KOPT-K1 (cell line): ENCODE results near the gene ABCC6.
"Not testable (repeated sequence)": the region's sequence is repeated elsewhere in the genome, so short reads cannot be mapped to it uniquely, and the experiment has no call there.

Experiments
- H3K27ac ChIP-seq: fragments of 200-600 bp; sonication (generic); 2 replicates; pipeline ENCODE4 v1.5.1; 2016; ENCODE audit warnings: antibody characterized with exemption, mild to moderate bottlenecking, low read depth, low read length; ENCODE audit not compliant: poor library complexity, severe bottlenecking
- H3K36me3 ChIP-seq: fragments of 200-600 bp; sonication (generic); 2 replicates; pipeline ENCODE4 v1.5.1; 2017; ENCODE audit warnings: antibody characterized with exemption, mild to moderate bottlenecking, low read length, moderate library complexity; ENCODE audit not compliant: insufficient read depth
- H3K9me3 ChIP-seq: fragments of 200-600 bp; sonication (generic); 2 replicates; pipeline ENCODE4 v1.5.1; 2017; ENCODE audit warnings: antibody characterized with exemption, low read length, mild to moderate bottlenecking; ENCODE audit not compliant: insufficient read depth, poor library complexity, severe bottlenecking

ABCC6 gene

GRCh38 chr16:16163571-16163970, 59.7 kb downstream of the ABCC6 start:
- Histone ChIP-seq H3K27ac (no peak overlapping the region), H3K36me3 (no peaks in the 10 kb centered on the region), H3K9me3 (peaks cover 31% of the 10 kb centered on the region)

GRCh38 chr16:16163109-16163508, 60.2 kb downstream of the ABCC6 start:
- Histone ChIP-seq H3K9me3 (peaks cover 36% of the 10 kb centered on the region), H3K36me3 (no peaks in the 10 kb centered on the region), H3K27ac (no peak overlapping the region)

GRCh38 chr16:16162591-16162990, 60.7 kb downstream of the ABCC6 start:
- Histone ChIP-seq H3K36me3 (no peaks in the 10 kb centered on the region), H3K9me3 (peaks cover 41% of the 10 kb centered on the region), H3K27ac (no peak overlapping the region)

- not testable (repeated sequence) for H3K36me3 ChIP-seq, H3K27ac ChIP-seq
- peaks cover 48% of the 10 kb centered on the region for H3K9me3 ChIP-seq
Measured at GRCh38 chr16:16161840-16162239, 61.5 kb downstream of the ABCC6 start.

- H3K9me3 ChIP-seq, result peaks cover 48% of the 10 kb centered on the region
Measured at GRCh38 chr16:16161319-16161718, 62.0 kb downstream of the ABCC6 start.

GRCh38 chr16:16159662-16160061, 63.6 kb downstream of the ABCC6 start:
- Histone ChIP-seq H3K27ac (no peak overlapping the region), H3K36me3 (no peaks in the 10 kb centered on the region), H3K9me3 (peaks cover 48% of the 10 kb centered on the region)

More at GRCh38 chr16:16161319-16161718, 62.0 kb downstream of the ABCC6 start:
- Histone ChIP-seq H3K36me3 (no peaks in the 10 kb centered on the region), H3K27ac (no peak overlapping the region)

- Histone ChIP-seq H3K36me3 (no peaks in the 10 kb centered on the region), H3K27ac (no peak overlapping the region), H3K9me3 (peaks cover 48% of the 10 kb centered on the region)
Measured at GRCh38 chr16:16158741-16159374, 64.4 kb downstream of the ABCC6 start.

- Histone ChIP-seq H3K27ac (no peak overlapping the region), H3K9me3 (peaks cover 48% of the 10 kb centered on the region), H3K36me3 (no peaks in the 10 kb centered on the region)
Measured at GRCh38 chr16:16158082-16158658, 65.1 kb downstream of the ABCC6 start.

GRCh38 chr16:16157166-16157565, 66.1 kb downstream of the ABCC6 start:
- H3K36me3 ChIP-seq, result no peaks in the 10 kb centered on the region

GRCh38 chr16:16155234-16155633, 68.1 kb downstream of the ABCC6 start:
- H3K9me3 ChIP-seq, result peaks cover 34% of the 10 kb centered on the region
- no peaks in the 10 kb centered on the region for H3K36me3 ChIP-seq
- no peak overlapping the region for H3K27ac ChIP-seq

More at GRCh38 chr16:16157166-16157565, 66.1 kb downstream of the ABCC6 start:
- H3K9me3 ChIP-seq, result peaks cover 48% of the 10 kb centered on the region
- H3K27ac ChIP-seq, result no peak overlapping the region

GRCh38 chr16:16154281-16154951, 68.9 kb downstream of the ABCC6 start:
- Histone ChIP-seq H3K36me3 (no peaks in the 10 kb centered on the region), H3K27ac (no peak overlapping the region), H3K9me3 (peaks cover 26% of the 10 kb centered on the region)

- H3K36me3 ChIP-seq, H3K27ac ChIP-seq: not testable (repeated sequence)
- peaks cover 11% of the 10 kb centered on the region for H3K9me3 ChIP-seq
Measured at GRCh38 chr16:16153000-16153399, 70.3 kb downstream of the ABCC6 start.

GRCh38 chr16:16151315-16151714, 72.0 kb downstream of the ABCC6 start:
- Histone ChIP-seq H3K36me3 (peaks cover 16% of the 10 kb centered on the region), H3K27ac (no peak overlapping the region), H3K9me3 (no peaks in the 10 kb centered on the region)

- Histone ChIP-seq H3K9me3 (no peaks in the 10 kb centered on the region), H3K27ac (no peak overlapping the region), H3K36me3 (peaks cover 21% of the 10 kb centered on the region)
Measured at GRCh38 chr16:16150878-16151152, 72.5 kb downstream of the ABCC6 start.

- Histone ChIP-seq H3K36me3 (peaks cover 26% of the 10 kb centered on the region), H3K27ac (no peak overlapping the region)
Measured at GRCh38 chr16:16150117-16150877, 73.0 kb downstream of the ABCC6 start.

More at GRCh38 chr16:16150117-16150877, 73.0 kb downstream of the ABCC6 start:
- no peaks in the 10 kb centered on the region for H3K9me3 ChIP-seq
